Endodermal cell (in vitro differentiated cells): Measurements from ENCODE around the gene DHDDS. TPM values are rescaled to one million over a fixed set of nuclear protein-coding genes. Genes with fewer than 3 reads are reported as not detected.

Source experiments
- DNase-seq: peaks from one replicate; pipeline ENCODE4 v3.0.0-alpha.2; 2017
- H3K27ac ChIP-seq: 2 replicates; pipeline ENCODE4 v1.5.1; 2013; ENCODE audit warnings: mild to moderate bottlenecking, low read depth, low read length, moderate library complexity
- H3K27me3 ChIP-seq: 2 replicates; pipeline ENCODE4 v1.6.1; 2013; ENCODE audit warnings: mild to moderate bottlenecking, low read length, moderate library complexity; ENCODE audit not compliant: insufficient read depth, control insufficient read depth, poor library complexity, severe bottlenecking
- H3K36me3 ChIP-seq: 2 replicates; pipeline ENCODE4 v1.7.0; 2013; ENCODE audit warnings: mild to moderate bottlenecking, low read length, moderate library complexity; ENCODE audit not compliant: control insufficient read depth, insufficient read depth
- H3K4me1 ChIP-seq: one replicate; pipeline ENCODE4 v1.7.0; 2013; ENCODE audit warnings: low read length; ENCODE audit not compliant: control insufficient read depth, insufficient read depth
- H3K4me3 ChIP-seq: 2 replicates; pipeline ENCODE4 v1.5.1; 2013; ENCODE audit warnings: mild to moderate bottlenecking, low read length, moderate library complexity
- H3K9ac ChIP-seq: 2 replicates; pipeline ENCODE4 v1.6.1; 2013; ENCODE audit warnings: mild to moderate bottlenecking, low read length, moderate library complexity; ENCODE audit not compliant: poor library complexity, severe bottlenecking; ENCODE audit errors: extremely low read depth
- H3K9me3 ChIP-seq: 2 replicates; pipeline ENCODE4 v1.6.1; 2013; ENCODE audit warnings: mild to moderate bottlenecking, low read length, moderate library complexity; ENCODE audit not compliant: control insufficient read depth
- H3K27ac Mint-ChIP-seq: 2 replicates; pipeline ENCODE4 v1.8.0; 2020; ENCODE audit warnings: mixed read lengths
- H3K27me3 Mint-ChIP-seq: 2 replicates; pipeline ENCODE4 v1.8.0; 2021; ENCODE audit warnings: mild to moderate bottlenecking, mixed read lengths; ENCODE audit not compliant: insufficient read depth
- H3K36me3 Mint-ChIP-seq: 2 replicates; pipeline ENCODE4 v1.8.0; 2020; ENCODE audit warnings: low read depth, mixed read lengths
- H3K4me1 Mint-ChIP-seq: 2 replicates; pipeline ENCODE4 v1.8.0; 2020; ENCODE audit warnings: mixed read lengths
- H3K4me3 Mint-ChIP-seq: 2 replicates; pipeline ENCODE4 v1.8.0; 2020; ENCODE audit warnings: mild to moderate bottlenecking, moderate library complexity, mixed read lengths
- H3K9me3 Mint-ChIP-seq: 2 replicates; pipeline ENCODE4 v1.8.0; 2020; ENCODE audit warnings: mild to moderate bottlenecking, mixed read lengths
- CTCF ChIP-seq: fragments of 200-600 bp; sonication (generic); conservative IDR thresholded peaks from 2 replicates; pipeline ENCODE4 v1.5.0; 2021; ENCODE audit warnings: antibody characterized with exemption, mild to moderate bottlenecking
- WGBS, 2 experiments: methylation state at CpG; one replicate each; pipeline versions ENCODE4 v1.1.5 to v1.1.7; 2013; ENCODE audit warnings: missing lambda C conversion rate in 2 of 2, mixed read lengths in 1 of 2; ENCODE audit not compliant: insufficient coverage in 1 of 2, insufficient read length in 1 of 2; 5-methylcytosine and 5-hydroxymethylcytosine counted together
- total RNA-seq, 2 donors: library from RNA; stranded (reverse); fragmentation: NEBNext Ultra II Directional in 1 of 2; extraction: Animal tissue kit (Norgen Biotek cat#: 25700) in 1 of 2; gene quantifications; 2 replicates in 1 of 2; 3 replicates in 1 of 2; pipeline ENCODE4 v1.2.1, GENCODE V29; 2021

The DHDDS gene
- total RNA-seq, 2 donors from 2014 or later, result 51.1 to 55.1 TPM

- H3K4me3 ChIP-seq, result no peak overlapping the region
- no peaks in the 10 kb centered on the region for H3K27me3 ChIP-seq
- H3K4me1 Mint-ChIP-seq, result peaks cover 49% of the 10 kb centered on the region
- no peaks in the 10 kb centered on the region for H3K27me3 Mint-ChIP-seq
- H3K27ac ChIP-seq, result peak overlapping the region; percentile 56
- DNase-seq, result no peak
- H3K9me3 ChIP-seq, result no peaks in the 10 kb centered on the region
- H3K36me3 ChIP-seq, result peaks cover 66% of the 10 kb centered on the region
- no peak overlapping the region for H3K4me3 Mint-ChIP-seq
- TF ChIP-seq CTCF, result no peak
- 88% methylated on average over 5 of the region's 5 CpGs; no CpG with 5 or more reads in 1 of the 2 experiments for WGBS, 2 experiments
- peaks cover 5% of the 10 kb centered on the region for H3K4me1 ChIP-seq
- no peaks in the 10 kb centered on the region for H3K9me3 Mint-ChIP-seq
- H3K36me3 Mint-ChIP-seq, result peaks cover 66% of the 10 kb centered on the region
- peak overlapping the region; percentile 64 for H3K27ac Mint-ChIP-seq
- H3K9ac ChIP-seq, result no peak overlapping the region
These were observed 37.4 kb downstream of the DHDDS start for GRCh38 chr1:26469558-26469957.

DNA sequence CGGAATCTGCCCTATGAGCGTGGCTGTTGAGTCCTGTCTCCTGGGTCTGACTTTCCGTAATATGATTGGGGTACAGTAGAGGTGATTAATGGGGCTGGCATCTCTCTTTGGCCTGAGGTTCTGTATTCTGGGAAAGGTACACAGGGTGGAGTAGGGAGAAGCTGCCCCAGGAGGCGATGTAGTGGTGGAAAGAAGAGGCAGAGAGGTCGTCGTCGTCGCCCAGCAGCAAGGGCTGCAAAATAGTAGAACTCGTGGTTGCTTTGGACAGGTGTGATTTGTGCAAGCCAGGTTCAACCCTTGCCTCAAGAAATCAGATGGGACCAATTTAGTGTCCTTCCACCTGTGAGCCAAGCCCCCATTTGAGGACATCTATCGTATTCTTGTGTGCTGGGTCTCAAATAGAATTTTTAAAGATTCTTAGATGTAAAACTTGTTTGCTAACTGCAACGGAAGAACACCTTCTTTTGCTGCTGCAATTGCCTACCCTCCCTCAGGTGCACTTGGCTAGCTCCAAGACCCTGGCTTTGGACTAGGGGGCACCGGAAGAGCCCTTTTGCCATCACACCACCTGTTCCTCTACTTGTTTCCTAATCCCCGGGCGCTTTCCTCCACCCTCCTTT lies 38.9 kb downstream of the DHDDS start:
- Histone ChIP-seq H3K9me3 (no peaks in the 10 kb centered on the region), H3K4me3 (peak overlapping the region; percentile 85), H3K4me1 (peaks cover 7% of the 10 kb centered on the region), H3K27ac (no peak overlapping the region), H3K36me3 (peaks cover 61% of the 10 kb centered on the region), H3K27me3 (no peaks in the 10 kb centered on the region), H3K9ac (no peak overlapping the region)
- no peak for TF ChIP-seq CTCF
- peaks cover 51% of the 10 kb centered on the region for H3K4me1 Mint-ChIP-seq
- H3K9me3 Mint-ChIP-seq, result no peaks in the 10 kb centered on the region
- 59 to 80% methylated on average over 4 to 14 of the region's 14 CpGs for WGBS, 2 experiments
- H3K27me3 Mint-ChIP-seq, result no peaks in the 10 kb centered on the region
- peak overlapping the region; percentile 87 for H3K4me3 Mint-ChIP-seq
- no peak for DNase-seq
- peak overlapping the region; percentile 96 for H3K27ac Mint-ChIP-seq
- H3K36me3 Mint-ChIP-seq, result peaks cover 60% of the 10 kb centered on the region

DNA sequence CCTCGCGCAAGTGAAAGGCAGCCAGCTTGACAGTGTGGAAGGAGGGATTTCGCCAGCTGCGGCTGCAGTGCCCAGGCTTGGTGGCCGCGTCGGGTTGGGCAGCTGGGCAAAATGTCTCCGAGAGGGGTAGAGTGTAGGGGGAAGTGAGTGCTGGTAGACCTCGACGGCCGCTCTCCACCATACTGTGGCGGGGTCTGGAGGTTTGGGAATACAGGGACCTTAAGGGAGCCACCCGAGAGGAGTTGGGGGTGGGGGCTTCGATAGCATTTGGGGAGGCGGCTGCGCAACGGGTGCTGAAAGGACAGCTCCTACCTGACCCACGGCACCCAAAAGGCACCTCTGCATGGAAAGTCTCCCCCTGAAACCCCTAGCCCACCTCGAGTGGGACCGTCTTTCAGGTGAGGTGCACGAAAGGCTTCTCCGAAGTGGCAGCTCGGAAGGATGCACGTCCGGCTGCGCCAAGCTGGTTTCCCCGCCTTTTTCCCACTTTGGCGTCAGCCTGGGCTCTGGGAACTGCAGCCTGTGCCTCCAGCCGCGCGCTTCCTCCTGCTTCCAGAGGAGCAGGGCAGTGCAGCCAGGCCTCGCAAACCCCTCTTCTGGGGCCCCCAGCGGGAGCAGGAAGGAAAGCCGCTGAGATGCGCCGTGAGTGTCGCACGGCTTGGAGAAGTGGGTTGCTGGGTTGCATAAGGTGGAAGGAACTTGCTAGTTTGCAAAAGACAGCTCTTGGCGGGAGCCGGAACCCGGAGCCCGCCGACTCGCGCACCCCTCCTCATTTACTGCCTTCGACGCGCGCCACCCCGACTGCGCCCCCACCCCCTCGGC lies 39.6 kb downstream of the DHDDS start:
- peak overlapping the region; percentile 85 for H3K4me3 ChIP-seq
- H3K9ac ChIP-seq, result peak overlapping the region; percentile 84
- H3K9me3 ChIP-seq, result no peaks in the 10 kb centered on the region
- H3K4me1 ChIP-seq, result peaks cover 7% of the 10 kb centered on the region
- H3K27me3 ChIP-seq, result no peaks in the 10 kb centered on the region
- H3K4me3 Mint-ChIP-seq, result peak overlapping the region; percentile 87
- H3K27ac Mint-ChIP-seq, result peak overlapping the region; percentile 96
- no peaks in the 10 kb centered on the region for H3K9me3 Mint-ChIP-seq
- peaks cover 61% of the 10 kb centered on the region for H3K36me3 ChIP-seq
- H3K27me3 Mint-ChIP-seq, result no peaks in the 10 kb centered on the region
- peaks cover 62% of the 10 kb centered on the region for H3K36me3 Mint-ChIP-seq
- TF ChIP-seq CTCF, result peak; percentile 24
- peak overlapping the region; percentile 99 for H3K27ac ChIP-seq
- peaks cover 51% of the 10 kb centered on the region for H3K4me1 Mint-ChIP-seq
- WGBS, 2 experiments, result 2% methylated on average over 25 to 52 of the region's 52 CpGs
- peak; percentile 93 for DNase-seq
